Umbilical cord (tissue), 2 donors: ENCODE data around the gene MALSU1. TPM values are rescaled to one million over a fixed set of nuclear protein-coding genes. Genes with fewer than 3 reads are reported as not detected.

Experiments
- DNase-seq: peaks from one replicate; pipeline ENCODE4 v3.0.0-alpha.2; 2015; ENCODE audit warnings: low spot score
- total RNA-seq: library from RNA; depleted of rRNA; stranded (reverse); fragments of >200 nt; gene quantifications from one replicate; pipeline ENCODE4 v1.2.3, GENCODE V29; 2014; ENCODE audit warnings: low replicate concordance; ENCODE audit not compliant: insufficient read depth

Gene MALSU1
- total RNA-seq = 49.4 TPM

DNA sequence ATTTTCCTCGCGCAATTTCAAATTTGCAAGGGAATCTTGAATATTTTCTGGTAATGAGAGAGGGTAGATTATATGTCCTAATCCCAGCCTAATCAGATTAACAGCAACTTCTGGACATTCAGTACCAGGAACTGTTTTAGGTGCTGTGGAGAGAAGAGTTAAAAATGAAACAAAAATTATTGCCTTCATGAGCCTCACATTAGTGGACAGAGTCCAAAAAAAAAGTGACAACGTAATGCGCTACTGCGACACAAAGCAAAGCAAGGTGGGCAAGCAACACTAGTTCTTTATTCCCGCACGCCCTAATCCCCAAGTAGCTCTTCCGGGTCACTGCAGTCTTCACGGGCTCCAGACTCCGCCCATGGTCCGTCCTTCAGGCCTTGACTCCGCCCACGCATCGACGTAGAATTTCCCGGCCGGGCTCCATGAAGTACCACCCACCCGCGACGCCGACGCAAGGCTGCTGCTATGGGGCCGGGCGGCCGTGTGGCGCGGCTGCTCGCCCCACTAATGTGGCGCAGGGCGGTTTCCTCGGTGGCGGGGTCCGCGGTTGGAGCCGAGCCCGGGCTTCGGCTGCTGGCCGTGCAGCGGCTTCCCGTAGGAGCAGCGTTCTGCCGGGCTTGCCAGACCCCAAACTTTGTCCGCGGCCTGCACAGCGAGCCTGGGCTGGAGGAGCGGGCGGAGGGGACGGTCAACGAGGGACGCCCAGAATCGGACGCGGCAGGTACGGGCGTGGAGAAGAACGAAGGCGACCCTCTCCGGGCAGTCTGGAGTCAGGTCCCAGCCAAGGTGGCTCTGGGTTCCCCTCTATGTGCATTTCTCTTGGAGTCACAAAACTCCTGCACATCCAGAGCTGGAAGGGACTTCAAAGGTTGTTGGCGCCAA is at the start of gene MALSU1:
MALSU1 (plus strand) TSS at position 455 of the 885 bp plus-strand sequence; CDS start at position 469, 14 bp downstream.
- peak; percentile 99 for DNase-seq

DNA sequence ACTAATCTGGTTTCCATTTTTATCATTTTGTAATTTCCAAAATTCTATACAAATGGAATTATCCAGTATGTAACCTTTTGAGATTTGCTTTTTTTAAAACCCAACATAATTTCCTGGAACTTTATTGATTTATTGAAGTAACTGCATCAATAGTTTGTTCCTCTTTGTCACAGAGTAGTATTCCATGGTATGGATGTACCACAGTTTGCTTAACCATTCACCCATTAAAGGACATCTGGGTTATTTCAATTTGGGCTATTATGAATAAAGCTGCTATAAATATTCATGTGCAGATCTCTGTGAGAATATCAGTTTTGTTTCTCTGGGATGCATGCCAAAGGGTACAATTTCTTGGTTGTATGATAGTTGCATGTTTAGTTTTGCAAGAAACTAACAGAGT is 49.7 kb upstream of the MALSU1 start:
- DNase-seq = no peak

DNA sequence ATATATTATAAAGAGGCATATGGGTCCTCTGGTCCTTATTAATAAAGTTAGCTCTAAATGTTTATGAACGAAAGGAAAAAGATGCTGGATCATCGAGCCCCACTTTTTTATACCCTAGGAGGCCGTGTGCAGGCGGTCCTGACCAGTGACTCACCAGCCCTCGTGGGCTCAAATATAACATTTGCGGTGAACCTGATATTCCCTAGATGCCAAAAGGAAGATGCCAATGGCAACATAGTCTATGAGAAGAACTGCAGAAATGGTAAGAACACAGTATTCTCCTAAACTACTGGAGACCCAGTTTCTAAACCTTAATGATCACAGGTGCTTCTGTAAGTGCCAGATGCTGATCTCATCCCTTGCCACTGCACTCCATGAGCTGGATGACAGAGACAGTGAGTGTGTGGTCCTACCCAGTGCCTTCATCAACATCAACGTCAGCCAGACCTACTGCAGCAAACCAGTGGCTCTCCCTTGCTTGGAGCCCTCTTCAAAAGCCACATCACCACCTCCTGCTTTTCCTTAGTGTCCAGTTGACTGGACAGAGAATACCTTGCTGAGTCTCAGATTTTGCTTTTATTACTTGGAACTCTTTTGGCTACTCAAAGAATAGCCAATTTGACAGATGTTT is 45.0 kb upstream of the MALSU1 start:
- no peak for DNase-seq

DNA sequence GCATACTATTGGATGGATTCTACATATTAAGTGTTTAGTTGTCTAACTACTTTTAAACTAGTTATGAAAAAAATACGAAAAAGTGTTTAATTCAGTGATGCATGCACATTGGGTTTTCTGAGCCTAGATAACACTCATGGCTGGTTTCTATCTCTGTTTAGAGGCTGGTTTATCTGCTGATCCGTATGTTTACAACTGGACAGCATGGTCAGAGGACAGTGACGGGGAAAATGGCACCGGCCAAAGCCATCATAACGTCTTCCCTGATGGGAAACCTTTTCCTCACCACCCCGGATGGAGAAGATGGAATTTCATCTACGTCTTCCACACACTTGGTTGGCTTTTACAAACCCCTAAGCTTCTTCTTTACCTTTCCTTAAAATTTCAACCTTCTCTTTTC is 42.4 kb upstream of the MALSU1 start:
- DNase-seq = no peak

DNA sequence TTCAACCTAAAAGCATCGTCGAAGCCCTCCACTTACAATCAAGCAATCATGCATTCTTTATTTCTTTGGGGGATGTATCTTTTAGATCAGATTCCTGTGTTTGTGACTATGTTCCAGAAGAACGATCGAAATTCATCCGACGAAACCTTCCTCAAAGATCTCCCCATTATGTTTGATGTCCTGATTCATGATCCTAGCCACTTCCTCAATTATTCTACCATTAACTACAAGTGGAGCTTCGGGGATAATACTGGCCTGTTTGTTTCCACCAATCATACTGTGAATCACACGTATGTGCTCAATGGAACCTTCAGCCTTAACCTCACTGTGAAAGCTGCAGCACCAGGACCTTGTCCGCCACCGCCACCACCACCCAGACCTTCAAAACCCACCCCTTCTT is 38.8 kb upstream of the MALSU1 start:
- no peak for DNase-seq

DNA sequence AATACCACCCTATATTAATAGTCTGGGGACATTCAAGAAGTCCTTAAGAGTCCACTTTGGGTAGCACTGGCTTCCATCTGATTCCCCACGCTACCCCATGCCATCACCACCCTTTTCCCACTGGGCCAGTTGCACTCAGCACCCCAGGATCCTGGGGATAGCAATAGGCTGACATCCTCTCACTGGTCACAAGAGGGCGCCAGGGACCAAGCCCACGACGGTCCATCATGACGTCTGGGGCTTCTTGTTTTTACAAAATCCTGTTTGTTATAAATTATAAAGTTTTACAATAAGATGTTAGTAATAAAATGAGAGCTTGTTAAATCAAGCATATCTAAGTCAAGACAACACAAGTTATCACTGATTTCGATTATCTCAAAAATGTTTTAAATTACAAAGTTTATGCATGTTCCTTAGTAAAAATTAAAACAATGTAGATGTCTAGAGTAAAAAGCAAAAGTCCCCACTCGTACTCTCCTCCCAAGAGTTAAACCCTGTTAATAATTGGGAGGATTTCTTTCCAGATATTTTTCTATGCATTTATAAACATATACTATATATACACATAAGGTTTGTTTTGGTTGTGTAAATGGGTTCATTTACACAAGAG is 37.2 kb upstream of the MALSU1 start:
- peak; percentile 53 for DNase-seq

DNA sequence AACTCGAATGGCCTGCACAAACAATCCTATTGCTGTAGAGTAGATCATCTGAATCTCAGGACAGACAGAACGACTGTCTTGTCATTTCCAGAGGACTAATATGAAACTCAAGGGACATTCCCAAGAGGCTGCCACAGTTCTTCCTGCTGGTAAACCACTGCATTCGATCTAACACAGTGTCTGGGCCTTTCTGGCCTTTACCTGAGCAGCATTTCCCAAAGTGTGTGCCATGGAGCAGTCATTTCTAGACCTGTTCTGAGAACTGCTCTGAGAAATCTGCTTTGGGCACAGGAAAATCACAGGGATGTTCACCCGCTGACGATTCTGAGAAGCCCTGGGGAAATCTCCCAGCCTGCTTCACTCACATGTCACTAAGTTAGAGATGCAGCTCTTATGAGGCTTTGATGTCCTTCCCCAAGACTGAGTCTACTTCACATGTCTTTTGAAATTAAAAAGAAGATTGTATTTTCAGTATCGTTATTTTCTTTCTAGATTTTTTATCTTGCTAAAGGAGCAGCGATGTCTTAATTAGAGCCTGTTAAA is 34.2 kb upstream of the MALSU1 start:
- no peak for DNase-seq

DNA sequence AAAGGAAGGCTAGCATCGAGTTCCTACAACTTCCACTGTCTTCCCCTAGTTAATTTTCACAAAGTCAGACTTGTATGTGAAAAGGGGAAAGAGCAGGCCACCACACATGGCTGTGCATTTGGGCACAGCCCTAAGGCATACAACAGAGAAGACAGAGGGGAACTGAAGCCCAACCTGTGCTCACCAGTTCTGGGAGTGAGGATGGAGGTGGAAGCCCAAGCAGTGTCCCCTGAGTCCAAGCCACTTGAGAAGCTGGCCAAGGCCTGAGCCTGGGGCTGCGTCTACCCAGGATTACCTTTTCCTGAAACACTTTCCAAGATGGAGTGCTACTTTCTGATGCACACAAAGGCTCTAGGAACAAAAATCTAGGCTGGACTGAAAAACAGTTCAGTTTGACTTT is 32.2 kb upstream of the MALSU1 start:
- no peak for DNase-seq

DNA sequence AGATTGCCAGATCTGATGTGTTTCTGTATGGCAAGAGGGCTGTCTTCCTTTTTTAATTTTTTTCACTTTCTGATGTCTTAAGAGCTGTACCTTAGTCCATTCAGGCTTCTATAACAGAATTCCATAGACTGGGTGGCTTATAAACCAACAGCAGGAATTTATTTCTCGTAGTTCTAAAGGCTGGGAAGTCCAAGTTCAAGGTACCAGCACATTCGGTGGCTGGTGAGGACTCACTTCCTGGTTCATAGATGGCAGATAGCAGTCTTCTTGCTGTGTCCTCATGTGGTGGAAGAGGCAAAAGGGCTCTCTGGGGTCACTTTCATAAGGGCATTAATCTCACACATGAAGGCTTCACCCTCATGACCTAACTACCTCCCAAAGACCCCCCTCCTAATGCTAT is 31.8 kb upstream of the MALSU1 start:
- DNase-seq = no peak

DNA sequence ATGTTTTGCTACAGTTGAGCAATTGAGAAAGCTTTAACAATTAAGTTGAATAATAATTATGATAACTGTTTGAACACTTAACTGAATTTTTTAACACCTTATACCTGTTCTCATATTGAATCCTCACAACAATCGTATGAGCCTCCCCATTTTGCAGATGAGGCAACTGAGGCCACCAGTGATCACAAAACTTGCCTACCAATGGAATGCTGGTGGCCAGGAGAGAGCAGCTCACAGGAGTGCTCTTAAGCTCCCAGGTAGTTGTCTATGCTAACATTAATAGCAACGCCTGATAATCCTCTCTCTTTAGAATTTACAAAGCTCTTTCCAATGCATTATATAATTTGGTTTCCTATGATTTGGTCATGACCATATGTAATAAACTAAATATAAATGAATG is 31.0 kb upstream of the MALSU1 start:
- no peak for DNase-seq

DNA sequence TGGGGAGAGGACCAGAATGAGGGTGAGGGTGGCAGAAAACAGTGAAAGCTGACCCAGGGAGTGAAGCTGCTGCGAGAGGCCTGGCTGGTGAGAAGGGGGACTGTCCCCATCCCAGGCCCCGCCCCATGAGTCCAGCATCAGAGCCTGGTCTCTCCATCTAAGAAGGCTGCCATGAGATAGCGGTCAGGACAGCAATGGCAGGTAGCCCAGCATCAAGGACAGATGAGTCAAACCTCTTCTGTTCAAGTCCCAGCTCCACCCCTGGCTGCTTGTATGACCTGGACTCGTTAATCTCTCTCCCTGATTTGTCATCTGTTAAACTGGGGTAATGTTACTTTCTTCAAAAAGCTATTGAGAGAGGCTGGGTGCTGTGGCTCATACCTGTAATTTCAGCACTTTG is 30.4 kb upstream of the MALSU1 start:
- no peak for DNase-seq

DNA sequence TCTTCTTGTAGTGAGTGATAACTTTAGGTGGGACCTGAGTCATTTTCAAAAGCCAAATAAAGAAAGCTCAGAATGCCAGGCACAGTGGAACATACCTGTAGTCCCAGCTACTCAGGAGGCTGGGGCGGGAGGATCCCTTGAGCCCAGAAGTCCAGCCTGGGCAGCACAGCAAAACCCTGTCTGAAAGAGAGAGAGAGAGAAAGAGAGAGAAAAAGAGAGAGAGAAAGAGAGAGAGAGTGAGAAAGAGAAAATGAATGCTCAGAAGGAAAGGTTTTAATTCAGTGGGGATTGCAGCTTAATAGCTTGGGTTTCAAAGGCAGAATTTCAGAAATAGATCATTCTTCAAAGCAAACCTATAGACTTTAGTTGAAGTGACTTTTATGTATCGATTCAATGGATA is 26.9 kb upstream of the MALSU1 start:
- DNase-seq = no peak

DNA sequence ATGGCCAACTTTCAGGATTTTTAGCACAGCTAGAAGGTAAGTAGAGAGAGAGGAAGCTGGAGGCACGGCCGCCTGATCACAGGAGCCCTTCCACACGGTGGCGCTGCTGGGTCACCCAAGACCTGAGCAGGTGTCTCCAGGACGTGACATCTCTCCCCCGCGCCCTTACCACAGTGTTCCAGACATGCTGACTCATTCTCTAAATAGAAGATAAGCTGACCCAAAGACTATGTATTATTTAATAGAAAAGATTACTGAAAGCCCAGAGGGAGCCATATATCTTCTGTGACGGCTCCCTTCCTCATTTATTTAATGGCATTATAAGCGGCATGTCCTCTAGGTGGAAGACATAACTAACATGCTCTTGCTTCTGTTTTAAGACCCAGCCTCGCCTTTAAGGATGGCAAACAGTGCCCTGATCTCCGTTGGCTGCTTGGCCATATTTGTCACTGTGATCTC is 26.0 kb upstream of the MALSU1 start:
- peak; percentile 80 for DNase-seq

DNA sequence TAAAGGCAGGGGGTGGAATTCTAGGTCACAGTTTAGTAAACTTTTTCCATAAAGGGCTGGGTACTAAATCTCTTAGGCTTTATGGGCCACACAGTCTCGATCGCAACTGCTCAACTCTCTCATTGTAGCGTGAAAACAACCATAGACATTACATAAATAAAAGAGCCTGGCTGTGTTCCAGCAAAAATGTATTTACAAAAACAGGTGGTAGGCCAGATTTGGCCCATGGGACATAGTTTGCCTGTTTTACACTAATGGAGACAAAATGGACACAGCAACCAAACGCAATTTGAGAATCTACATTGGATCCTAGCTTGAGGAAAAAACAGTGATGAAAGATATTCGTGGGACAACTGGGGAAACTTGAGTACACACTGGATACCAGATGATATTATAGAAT is 23.2 kb upstream of the MALSU1 start:
- DNase-seq = no peak

DNA sequence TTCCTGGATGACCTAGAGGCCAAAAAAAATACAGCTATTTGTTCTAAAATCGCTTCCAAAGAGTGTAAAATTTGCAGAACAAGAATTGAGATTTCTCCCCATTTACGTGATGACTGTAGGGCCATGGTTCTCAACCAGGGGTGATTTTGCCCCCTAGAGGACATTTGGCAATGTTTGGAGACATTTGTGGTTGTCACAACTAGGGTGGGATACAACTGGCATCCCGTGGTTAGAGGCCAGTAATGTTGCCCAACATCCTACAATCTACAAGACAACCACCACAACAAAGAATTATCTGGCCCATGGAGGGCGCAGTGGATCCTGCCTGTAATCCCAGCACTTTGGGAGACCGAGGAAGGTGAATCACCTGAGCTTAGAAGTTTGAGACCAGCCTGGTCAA is 22.8 kb upstream of the MALSU1 start:
- DNase-seq = no peak

DNA sequence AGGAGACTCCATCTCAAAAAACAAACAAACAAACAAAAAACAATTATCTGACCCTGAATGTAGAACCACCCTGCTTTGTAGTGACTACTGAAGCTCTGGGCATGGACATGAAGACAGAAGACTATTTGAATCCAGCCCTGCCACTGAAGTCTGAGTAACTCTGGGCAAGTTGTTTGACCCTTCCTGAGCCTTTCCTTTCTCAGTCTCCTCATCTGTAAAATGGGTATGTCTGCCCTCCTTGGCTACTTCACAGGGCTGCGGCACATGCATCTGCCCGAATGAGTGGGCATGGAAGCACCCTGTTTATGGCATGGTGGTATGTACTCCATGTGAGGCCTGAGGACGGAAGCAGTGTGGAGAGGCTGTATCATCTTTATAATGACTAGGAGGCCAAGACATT is 22.2 kb upstream of the MALSU1 start:
- no peak for DNase-seq

DNA sequence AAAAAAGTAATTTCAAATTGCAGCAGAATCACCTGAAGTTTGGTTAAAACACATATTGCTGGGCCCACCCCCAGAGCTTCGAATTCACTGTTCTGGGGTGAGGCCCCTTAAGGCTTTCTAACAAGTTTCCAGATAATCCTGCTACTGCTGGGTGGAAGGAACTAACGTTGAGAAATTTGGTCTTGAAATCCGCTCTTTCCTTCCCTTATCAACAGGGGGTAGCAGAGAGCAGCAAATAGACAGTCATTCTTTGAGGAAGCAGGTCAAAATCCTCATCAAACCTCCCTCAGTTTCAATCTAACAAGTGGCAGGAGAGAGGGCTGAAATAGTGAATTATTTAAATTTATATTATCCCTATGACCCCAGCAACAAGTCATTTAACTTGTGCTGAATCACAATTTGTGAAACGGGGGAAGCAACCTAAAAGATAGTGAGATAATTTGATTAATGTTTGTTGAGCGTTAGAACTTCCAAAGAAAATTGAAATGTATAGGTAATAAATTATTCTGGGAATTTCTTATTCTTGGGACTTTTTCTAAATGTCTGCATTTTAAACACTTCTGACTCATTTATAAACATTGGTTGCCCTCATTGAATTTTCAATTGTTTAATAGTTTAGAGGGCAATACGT is 21.7 kb upstream of the MALSU1 start:
- DNase-seq = peak; percentile 71

DNA sequence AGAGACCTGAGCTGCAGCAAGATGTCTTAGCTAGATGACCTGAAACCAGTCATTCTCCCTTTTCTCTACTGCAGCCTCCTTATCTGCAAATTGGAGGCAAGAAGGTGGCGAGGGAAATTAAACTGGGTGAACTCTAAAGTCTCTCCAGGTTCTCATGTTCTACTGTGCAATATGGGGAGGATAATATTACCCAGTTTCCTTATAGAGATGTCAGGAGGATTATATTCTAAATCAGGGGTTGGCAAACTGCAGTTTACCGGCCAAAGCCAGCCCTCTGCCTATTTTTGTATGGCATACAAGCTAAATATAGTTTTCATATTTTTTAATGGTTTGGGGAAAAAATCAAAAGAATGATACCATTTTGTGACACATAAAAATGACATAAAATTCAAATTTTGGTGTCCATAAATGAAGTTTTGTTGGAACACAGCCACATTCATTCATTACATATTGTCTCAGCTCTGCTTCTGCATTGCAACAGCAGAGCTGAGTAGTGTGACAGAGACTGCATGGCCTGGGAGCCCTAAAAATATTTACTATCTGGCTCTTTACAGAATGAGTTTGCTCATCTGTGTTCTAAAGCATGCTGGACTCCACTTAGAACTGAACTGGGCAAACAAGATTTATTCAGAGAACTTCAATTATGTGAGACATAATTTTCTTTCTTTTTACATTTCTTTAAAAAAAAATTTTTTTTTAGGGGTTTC is 19.2 kb upstream of the MALSU1 start:
- DNase-seq = no peak

DNA sequence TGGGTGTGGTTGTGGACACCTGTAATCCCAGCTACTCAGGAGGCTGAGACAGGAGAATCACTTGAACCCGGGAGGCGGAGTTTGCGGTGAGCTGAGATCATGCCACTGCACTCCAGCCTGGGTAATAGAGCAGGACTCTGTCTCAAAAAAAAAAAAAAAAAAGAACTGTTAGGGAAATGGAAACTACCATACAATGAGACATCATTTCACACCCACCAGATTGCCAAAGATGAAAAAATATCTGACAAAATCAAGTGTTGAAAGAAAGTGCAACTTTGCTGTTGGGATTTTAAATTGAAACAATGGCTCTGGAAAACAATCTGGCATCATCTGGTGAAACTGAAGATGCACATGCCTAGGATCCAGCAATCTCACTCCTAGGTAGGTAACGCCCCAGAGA is 16.1 kb upstream of the MALSU1 start:
- DNase-seq = no peak

DNA sequence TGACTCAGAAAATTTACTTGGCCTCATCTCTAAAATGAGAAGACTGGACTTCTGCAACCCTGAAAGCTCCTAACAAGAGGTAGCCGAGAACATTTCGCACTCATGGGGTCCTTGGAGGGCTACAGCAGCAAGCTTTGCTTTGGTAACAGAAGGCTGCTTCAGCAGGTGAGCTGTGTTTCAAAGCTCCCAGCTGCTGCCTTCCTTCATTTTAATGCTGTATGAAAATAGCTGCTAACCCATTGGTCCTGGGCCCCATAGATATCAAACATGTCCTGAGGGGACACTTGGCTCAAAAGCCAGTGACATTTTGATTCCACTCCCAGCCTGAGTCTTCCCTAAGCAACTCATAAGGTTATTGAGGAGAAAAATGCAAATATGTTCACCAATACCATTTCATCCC is 14.3 kb upstream of the MALSU1 start:
- DNase-seq = no peak
